NCI-H128 (cell line): ENCODE results near the gene IL11RA.

Experiments
- DNase-seq: peaks from one replicate; lab custom pipeline; 2025; ENCODE audit not compliant: unreplicated experiment; lab: John Stamatoyannopoulos, UW

Gene IL11RA

DNA sequence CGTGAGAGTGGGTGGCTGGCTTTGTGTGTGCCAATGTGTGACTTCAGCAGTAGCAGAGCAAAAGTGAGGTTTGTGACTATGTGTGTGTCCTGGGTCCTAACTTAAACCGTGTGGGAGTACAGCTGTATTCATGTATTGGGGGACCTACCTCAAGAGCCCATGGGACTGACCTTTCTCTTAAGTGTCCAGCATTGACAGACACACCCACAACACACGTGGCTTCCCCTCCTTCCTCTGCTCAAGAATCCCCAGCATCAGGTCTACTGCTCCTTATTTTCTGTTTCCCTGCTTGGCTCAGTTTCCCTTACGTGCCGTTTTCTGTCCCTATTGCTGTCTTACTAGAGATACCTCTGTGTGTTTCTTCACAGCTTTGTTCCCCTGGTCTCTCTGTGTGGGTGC, 616 bp downstream of the IL11RA start:
- no peak for DNase-seq

DNA sequence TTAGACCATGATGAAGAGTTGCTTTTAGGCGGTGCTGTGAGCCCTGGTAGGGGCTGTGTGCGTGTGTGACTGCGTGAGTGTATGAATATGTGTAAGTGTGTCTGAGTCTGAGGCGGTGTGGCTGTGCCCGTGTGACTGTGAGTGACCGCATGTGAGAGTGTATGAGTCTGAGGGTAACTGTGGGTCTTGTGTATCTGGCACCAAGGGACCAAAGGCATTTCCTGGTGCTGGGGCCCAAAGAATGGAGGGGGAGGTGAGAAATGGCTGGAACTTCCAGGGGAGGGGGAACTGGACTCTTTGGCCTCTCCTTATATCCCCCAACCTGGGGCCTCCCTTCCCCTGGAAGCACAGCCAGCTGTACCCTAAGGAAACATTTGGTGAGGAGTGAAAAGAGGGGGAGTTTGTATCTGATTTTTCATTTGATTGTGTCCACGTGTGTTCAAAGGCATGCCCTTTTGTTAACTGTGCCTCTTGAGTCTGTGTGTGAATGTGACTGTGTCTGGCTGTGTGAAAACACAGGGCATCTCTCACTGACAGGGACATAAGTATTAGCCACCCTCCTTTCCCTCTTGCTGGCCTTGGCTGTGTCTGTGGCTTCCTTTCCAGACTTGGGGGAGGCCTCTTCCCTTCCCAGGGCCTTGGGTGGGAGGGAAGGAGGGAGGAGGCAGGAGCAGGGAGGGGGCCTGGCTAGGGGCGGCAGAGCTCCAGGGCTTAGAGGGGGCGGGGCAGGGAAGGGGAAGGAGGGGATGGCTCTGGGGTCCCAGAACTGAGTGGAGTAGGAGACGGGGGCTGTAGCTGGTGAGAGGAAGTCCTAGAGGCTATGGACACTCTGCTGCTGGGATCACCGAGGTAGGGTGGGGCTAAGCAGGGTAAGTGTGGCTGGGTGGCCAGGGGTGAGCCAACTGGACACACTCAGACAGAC, 1.4 kb downstream of the IL11RA start:
- DNase-seq, result no peak

DNA sequence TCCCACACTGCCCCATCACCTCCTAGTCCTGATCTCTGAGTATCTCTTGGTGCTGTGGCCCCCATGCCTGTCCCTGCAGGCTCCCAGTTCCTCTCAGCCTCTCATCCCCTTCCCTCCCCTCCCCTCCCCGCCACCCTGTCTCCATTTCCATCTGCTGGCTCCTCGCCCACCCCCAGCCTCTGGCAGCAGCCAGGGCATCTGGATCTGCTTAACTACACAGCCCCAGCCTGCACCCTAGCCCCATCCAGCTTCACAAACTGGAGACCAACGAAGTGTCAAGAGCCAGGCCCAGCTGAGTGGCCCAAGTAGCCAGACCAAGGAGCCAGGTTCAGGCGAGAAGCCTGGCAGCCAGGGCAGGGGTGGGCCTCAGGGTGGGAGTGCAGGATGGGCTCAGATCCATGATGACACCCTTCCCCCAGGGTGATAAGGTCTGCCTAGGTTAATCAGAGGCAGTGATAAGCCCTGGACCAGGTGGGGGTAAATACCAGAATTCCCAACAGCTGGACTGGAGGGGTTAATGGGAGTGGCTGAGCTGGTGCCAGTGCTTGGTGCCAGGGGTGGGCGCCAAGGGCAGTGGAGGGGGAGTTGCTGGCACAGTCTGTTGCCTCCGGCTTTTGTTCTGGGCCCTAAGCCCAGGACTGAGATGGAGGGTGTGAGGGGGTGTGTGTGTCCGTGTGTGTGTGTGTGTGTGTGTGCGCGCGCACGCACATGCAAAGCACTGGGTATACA, 2.5 kb downstream of the IL11RA start:
- no peak for DNase-seq

DNA sequence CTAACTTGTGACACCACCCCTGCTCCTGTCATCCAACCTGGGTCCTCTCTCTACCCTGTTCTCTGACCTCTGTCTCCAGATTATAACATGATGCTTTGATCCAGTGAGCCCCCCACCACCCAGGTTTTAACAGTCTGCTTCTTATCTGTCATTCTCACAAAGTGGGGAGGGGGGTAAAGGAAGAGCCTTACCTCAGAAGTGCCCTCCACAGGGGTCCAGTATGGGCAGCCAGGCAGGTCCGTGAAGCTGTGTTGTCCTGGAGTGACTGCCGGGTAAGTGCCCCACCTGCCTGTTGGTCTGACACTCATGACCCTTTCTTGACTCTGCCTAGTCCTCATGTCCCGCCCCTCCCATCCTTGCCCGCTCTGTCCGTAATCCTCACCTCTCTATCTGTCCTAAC, 3.4 kb downstream of the IL11RA start:
- DNase-seq, result no peak

DNA sequence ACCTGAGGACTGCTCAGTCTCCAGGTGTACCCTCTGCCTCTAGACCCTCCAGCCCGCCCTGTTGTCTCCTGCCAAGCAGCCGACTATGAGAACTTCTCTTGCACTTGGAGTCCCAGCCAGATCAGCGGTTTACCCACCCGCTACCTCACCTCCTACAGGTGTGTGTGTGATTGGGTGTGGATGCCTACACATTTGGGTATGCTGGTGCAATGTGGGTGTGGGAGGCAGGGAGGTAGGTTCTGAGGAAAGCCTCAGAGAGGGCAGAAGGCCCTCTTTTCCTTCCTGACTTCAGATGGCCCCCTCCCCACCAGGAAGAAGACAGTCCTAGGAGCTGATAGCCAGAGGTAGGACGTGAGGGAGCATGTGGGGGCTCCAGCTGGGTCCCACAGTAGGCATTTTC, 5.0 kb downstream of the IL11RA start:
- DNase-seq, result no peak

DNA sequence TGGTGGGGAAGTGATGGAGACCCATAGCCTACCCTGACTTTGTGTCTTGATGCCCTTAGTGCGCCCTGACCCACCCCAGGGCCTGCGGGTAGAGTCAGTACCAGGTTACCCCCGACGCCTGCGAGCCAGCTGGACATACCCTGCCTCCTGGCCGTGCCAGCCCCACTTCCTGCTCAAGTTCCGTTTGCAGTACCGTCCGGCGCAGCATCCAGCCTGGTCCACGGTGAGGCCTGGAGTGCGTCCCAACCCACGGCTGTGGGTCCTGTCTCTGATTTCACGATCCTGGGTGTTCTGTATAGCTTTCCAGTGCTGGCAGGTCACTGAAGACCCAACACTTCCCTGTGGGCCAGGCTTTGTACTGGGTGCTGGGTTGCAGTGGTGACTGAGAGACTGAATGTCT, 6.5 kb downstream of the IL11RA start:
- DNase-seq, result no peak

DNA sequence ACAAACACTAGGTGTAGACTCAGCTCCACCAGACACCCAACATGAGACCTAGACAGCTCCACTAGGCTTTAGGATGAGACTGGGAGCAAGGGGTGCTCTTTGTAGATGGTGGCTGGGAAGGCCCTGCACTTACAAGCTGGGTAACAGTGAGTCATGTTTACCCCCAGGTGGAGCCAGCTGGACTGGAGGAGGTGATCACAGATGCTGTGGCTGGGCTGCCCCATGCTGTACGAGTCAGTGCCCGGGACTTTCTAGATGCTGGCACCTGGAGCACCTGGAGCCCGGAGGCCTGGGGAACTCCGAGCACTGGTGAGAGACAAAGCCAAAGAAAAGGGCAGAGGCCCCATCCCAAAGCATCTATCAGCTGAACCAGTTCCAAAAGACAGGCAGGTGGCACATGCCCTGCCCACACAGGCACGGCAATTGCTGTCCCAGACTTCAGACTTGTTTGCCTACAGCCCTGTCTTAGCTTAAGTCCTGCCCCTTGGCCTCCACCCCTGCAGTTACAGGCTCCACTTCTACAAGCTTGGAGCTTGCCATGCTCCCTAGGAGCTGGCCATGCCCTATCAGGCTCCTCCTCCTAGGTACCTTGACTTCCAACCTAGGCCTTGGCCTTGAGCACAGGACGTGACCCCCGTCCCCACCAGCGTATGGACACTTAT, 7.7 kb downstream of the IL11RA start:
- DNase-seq, result no peak

DNA sequence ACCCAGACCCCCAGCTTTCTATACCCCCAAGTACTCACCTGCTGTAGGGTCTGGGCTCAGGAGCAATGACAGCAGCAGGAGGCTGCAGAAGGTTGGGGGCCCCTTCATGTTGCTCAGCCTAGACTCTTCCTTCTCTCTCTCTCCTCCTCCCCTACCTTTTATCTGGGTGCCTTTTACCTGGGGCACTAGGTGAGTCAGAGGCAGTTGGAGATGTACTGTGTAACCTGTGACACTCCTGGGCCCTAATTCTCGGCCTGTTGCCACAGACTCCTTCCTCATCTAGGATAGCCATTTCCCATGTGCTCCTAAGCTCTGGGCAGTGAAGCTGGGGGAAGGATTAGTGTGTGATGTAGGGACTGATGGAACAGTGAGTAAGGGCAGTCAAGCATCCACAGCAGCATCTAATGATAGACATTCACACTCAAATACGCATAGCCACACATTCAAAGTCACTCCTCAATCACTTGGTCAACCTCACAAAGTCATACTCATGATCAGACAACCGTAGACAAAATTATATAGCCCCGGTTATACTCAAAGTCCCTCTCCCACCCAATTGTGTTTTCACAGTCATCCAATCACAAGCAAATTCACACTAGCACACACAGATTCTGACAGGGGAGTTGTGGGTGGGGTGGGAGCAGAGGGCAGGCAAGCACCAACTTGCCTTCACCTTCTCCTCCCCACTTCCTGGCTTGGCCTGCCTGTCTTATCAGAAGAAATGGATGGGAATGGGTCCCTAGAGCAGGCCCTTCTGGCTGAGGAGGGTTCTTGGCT, 10.7 kb downstream of the IL11RA start, which contains the start of gene CCL27:
Gene CCL27 (minus strand): TSS at position 132 of the 777 bp plus-strand sequence. CDS start 24 bp downstream, at position 108.
- DNase-seq, result no peak

DNA sequence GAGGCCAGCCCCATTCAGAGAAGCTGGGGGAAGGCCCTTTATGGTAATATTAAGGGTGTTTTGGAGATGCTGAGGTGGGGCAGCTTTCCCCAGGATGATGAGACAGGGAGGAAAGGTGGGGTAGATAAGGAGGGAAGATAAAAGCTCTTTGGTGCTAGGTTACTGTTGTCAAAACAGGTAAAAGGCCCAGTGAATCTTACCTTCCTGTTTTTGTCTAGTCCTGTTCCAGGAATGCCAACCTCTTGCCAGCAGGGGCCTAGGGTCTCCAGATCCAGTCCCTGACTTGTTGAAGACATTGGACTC, 11.3 kb downstream of the IL11RA start:
- DNase-seq, result no peak

DNA sequence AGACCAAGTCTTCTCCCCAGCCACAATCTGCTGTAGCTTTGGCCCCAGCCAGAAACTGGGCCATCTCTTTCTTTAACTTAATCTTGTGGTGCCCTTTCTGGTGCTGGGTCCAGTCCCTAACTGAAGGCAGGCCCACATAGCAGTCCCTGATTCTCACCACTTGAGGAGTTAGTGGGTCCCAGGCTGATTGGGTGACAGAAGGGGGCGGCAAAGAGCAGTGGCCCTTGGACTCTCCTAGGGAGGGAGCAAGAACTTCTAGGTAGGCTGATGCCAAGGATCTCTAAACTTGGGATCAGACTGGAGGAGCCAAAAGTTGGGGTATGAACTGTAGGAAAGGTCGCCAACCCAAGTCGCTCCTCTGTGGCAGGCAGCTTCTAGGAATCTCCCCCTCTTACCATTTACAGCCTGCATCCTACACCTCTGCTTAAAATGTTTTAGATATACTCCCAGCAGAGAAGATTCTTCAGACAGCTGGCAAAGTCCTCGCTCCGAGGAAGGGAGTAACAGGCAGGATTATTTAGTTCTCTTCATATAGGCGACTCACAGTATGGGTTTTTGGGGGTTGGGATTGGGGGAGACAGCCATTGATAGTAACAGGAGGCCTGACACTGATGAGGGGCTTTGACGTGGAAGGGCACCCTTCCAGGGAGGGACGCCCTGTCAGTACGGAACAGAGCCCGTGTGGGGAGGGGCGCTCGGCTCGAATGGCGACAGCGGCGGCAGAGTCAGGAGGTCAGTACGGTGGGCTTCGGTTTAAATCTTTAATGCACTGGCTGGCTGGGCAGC, 12.5 kb downstream of the IL11RA start:
- no peak for DNase-seq

DNA sequence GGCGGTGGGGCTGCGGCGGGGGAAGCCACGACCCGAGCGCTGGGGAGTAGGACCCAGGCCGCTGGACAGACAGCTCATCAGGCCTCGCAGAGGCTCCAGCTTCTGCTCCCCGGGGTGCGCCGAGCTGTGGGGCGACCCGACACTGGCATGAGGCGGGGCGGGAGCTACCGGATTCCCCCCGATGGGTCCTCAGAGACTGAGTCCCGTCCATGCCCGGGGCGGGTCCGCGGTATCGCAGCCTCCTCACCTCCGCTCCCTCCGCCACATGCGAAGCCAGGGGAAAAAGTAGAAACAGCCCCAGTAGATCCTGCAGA, 13.0 kb downstream of the IL11RA start:
- no peak for DNase-seq

DNA sequence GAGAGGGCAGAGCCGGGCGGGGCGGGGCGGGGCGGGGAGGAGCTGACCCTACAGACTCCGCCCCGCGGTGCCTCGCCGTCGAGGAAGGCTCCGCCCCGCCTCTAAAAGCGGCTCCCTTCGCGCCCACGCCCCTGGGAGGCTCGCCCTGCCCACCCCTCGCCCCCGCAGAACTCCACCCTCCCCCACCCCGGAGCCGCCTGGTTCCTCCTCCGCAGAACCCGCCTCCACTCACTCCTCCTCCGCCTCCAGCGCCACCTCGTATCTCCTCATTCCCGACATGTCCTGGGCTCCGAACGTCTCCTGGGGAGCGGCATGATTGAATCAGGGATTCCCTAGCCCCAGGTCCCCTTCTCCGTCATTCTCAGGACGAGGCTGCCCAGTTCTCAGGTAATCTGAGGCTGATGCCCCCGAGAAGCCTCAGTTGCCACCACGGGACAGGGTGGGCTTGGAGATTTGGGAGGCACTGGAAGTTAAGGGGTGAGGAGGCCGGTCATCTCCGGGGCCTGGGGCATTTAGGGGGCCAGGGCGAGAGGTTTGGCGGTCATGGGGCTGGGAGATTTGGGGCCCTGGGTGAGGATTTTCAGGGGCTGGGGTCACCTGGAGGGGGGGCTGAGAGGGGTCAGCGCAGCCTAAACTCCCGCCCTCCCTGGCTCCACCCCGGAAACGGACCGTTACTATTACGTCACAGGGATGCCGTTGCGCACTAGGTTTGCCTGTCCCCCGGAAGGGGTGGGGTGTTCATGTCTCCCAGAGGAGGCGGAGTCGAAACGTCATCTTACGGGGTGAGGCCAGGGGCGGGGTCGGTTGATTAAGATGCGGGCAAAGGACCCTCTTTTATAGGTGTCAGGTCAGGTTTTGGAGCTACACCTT, 13.6 kb downstream of the IL11RA start:
- peak; percentile 91 for DNase-seq

DNA sequence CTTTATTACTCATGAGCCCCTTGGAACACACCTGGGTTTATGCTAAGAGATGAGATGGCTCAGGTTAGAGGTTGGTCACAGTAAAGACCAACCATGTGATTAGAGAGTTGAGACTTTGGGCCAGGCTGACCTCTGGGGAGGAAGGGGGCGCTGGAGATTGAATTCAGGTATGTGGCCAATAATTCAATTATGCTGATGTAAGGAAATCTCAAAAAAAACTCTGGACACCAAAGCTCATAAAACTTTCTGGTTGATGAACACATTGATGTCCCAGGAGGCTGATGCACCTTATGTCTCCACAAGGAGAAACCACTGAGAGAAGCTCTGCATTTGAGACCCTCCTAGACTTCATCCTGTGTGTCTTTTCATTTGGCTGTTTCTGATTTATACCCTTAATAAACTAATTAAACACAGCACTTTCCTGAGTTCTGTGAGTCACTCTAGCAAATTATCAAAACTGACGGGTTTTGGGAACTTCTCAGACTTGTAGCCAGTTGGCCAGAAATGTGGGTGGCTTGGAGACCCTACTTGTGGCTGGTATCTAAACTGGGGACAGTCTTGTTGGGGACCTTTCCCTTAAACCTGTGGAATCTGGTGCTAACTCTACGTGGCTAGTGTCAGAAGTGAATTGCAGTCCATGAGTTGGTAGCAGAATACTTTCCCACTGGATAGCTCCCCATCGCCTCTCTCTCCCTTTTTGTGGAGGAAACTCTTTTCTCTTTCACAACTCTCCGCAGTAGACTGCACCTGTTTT, 18.0 kb downstream of the IL11RA start:
- DNase-seq, result no peak

DNA sequence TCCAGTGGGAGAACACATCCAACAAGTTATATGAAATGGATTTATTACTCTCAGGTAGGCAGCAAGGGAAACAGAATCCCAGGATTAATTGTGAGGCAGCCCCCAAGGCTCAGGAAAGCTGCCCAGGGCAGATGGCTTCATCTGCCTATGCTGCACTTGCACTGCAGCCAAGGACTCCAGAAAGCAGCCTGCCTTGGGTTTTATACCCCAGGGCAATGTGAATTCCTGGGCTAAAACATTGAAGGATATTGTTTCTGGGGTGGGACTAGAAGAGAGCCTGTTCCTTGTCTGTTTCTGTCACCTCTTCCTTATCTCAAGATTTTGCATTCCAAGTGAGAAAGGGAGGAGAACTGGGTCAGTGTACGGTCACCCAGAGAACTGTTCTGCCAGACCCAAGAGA, 19.3 kb downstream of the IL11RA start:
- DNase-seq, result no peak

DNA sequence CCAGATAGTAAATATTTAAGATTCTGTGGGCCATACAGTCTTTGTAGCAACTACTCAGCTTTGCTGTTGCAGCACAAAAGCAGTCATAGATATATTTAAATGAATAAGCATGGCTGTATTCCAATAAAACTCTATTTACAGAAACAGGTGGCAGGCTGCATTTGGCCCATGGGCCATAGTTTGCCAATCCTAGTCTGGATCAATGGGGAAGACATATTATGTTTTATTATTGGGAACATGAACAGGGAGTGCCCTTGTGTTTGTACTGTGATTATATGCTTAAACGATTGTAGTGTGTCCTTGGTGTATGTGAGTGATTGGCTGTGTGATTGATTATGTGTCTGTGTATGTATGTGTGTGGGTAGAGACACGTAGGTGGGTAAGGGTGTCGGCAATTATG, 22.5 kb downstream of the IL11RA start:
- DNase-seq, result no peak

DNA sequence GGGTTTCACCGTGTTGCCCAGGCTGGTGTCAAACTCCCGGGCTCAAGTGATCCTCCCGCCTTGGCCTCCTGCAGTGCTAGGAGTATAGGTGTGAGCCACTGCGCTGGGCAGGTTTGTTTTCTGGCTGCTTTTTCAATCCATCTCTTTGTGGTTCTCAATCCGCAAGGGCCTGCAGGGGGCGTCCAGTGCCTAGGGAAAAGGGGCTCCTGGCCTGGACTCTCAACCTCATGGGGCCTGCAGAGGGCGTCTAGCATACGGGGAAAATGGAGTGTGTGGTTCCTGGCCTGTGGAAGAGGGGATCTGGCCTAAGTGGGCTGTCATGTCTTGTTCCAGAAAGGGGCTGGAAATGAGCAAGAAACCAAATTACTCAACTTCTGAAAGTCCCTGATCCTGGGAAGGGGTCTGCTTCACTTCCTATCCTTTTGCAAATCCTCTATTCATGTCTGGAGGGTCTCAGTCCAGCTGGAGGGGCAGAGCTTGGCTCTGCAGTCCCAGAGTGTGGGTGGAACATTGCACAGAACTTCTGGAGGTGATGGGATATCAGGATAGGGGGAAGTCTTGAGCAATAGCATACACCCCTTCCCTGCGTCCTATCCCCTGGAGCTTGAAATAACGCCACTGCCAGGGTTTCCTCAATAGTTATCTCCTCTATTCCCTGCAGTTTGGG, 23.2 kb downstream of the IL11RA start:
- DNase-seq, result peak; percentile 23

DNA sequence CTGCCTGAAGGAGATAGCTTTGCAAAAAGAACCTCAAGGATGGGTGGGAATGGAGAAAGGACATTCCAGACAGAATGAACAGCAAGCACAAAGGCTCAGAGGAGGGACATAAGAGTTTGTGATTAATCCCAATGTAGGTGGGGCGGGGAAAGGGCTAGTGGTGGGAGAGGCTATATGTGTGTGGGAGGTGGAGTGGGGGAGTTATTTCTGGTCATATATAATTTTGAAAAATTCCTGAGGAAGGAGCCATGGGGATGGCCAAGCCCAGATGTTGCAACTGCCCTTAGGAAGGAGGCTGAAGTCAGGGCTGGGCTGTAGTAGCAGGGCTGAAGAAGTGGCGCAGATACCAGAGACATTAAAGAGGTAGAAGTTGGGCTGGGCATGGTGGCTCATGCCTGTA, 23.9 kb downstream of the IL11RA start:
- DNase-seq, result no peak

DNA sequence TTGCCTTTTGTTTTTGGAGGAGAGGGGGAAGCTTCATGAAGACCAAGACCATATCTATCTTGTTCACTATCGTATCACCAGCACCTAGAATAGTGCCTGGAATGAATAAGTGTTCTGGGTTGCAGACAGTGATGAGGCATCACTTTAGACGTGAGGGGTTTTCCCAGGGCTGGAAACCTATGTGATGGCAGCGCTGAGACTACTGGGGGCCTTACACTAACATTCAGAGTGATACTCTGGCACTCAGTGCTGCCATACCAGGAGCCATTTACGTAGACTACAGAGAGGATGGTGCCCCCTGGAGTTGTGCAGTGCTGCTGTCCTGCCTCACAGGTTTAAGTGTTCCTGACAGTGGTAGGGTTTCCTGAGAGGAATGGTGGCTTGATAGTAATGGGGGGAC, 32.2 kb downstream of the IL11RA start:
- no peak for DNase-seq
